Measurements from ENCODE around the gene TRAPPC12.
"Not testable (repeated sequence)": the region's sequence is repeated elsewhere in the genome, so short reads cannot be mapped to it uniquely, and the experiment has no call there.

TRAPPC12 gene

GRCh38 chr2:3369340-3370181 lies 9.9 kb upstream of the TRAPPC12 start:
- DNase-seq = not testable (repeated sequence)

- DNase-seq = no peak
Observed at GRCh38 chr2:3376821-3377220, 2.7 kb upstream of the TRAPPC12 start.

DNA sequence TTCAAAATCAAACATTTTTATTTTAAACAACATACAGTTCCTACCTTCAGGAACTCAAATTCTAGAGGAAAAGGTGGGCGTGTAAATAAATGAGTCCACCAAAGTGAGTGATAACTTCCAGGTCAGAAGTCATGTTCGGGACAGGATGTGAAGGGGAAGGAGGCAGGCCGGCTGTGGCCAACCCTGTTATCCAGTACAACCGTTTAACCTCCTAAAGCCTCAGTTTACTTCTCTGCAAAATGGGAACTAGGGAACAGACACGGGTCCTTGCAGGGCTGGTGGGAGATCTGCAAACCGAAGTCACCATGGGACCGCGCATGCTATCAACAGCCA lies 2.2 kb upstream of the TRAPPC12 start:
- DNase-seq = peak; percentile 30 to 48

DNA sequence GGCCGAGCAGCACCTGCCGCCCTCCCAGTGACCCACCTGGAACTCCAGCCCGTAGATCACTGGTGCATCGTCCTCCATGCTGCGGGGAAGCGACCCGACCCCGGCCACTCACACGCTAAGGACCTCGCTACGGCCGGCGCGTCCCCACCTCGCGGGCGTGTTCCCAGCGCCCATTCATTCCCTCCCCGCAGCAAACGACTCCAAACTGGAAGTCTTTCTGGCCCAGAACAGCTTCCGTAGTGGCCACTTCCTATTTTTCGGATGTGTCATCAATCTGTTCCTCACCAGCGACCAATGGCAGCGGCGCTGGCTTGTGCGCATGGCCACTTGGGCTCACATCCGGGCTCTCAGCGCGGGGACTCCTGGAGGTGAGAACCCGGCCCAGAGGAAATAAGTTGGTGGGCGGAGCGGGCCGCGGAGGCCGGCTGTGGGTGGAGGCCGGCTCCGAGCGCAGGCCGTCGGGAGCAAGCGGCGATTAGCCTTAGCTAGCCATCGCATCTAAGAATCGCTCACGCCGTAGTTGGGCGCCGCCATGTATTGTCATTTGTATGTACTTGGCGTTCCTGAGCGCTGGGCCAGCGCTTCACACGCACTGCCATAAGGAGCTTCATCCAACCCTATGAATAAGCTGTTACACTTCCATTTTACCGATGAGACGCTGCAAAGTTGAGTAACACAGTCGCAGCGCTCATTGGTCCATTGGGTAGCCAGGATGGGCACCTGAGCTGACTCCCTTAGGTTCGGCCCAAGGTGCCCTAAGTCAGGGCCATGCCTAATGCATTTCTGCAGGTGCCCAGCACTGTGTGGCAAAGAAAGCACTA lies 1.7 kb upstream of the TRAPPC12 start, which contains the start of gene EIPR1:
Gene EIPR1, minus strand, starts transcription at position 207 of the 821 bp plus-strand sequence. Its CDS starts 129 bp downstream, at position 78.
- DNase-seq = peak; percentile 91 to 99

DNA sequence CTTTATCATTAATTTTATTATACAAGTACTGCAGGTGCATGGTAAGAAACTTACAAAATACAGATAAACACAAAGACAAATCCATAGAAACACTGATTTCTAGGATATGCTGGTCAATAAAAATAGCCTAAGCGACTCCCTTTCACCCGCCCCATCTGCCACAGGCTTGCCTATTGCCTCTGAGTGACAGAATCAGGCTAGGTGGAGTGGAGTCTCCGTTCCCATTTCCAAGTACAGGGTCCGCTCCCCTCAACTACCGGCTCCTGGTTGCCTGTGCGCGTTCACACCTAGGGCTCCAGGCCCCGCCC lies 201 bp upstream of the TRAPPC12 start:
- no peak for DNase-seq

DNA sequence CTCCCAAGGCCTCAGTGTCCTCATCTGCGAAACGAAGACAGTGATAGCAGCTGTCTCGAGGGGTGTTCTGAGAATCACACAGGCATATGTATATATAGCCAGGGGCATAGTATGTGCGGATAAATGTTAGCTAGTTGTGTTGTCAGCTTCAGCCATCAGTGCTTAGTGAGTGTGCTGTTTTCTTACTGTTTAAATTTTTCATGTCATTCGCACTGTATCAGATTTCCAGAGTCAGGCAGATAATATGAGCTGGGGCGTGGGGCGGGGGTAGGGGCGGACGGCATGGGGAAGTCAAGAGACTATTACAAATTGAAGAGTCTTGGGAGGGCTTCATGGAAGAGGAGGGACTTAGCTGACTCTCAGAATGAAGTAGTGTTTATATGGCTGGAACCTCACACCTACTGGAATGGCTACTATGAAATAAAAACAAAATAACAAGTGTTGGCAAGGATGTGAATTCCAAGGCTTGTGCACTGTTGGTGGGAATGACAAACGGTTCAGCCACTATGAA lies 7.0 kb downstream of the TRAPPC12 start:
- DNase-seq = no peak

- DNase-seq = no peak
Observed at GRCh38 chr2:3387011-3387410, 7.5 kb downstream of the TRAPPC12 start.

GRCh38 chr2:3387644-3388411 lies 8.3 kb downstream of the TRAPPC12 start:
- DNase-seq = no peak

- DNase-seq = no peak
Observed at GRCh38 chr2:3388412-3388738, 8.9 kb downstream of the TRAPPC12 start.

- no peak for DNase-seq
Observed at GRCh38 chr2:3389193-3389592, 9.7 kb downstream of the TRAPPC12 start.

DNA sequence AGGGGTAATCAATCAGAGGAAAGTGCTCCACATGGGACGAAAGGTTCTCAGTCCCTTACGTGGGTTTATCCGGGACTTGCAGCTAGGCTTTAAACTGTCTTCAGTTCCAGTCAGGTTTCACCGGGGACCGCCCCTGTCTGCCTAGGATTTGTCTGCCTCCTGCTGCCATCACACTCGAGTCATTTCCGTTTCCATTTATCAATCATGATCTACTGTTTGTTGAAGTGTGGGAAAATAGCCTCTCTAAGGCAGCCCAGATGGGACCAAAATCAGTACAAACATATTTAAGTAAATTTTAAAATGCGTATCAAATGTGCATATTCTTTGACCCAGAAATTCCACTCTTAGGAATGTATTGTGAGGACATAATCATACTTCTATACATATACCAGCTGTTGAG lies 10.5 kb downstream of the TRAPPC12 start:
- DNase-seq = no peak

DNA sequence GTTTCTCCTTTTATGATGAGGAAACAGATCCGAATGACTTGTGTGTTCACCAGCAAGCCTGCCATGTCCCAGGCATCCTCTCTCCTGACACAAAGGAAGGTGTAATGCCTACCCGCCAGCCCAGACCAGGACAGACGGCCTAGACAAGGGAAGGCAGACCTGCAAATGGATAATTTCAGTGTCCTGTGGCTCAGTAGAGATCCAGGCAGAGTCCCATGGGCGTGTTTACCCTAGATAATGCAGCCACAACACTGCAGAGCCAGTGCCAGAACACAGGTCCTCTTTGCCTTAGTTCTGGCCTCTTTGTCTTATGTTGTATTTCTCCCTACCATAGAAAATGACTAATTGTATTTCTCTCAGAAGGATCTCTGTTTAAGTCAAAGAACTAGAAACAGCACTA lies 12.7 kb downstream of the TRAPPC12 start:
- DNase-seq = no peak

- DNase-seq = no peak
Observed at GRCh38 chr2:3396920-3397559, 17.5 kb downstream of the TRAPPC12 start.

DNA sequence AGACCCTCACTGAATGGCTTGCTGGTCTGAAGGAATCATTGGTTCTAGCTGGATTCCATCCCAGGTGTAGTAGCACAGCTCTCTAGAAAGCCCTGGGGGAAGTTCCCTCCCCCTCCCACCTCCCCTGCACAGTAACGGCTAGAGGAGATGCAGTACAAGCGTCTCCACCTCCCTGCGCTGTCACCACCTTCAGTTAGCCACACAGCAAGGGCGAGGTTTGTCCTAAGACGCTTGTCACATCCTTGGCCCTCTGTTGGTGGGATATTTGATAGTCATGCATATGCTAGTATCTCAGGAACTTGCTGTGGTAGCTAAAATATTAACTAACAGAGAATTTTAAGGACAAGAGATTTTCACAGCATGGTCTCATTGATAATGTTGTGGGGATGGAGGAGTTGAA lies 19.4 kb downstream of the TRAPPC12 start:
- DNase-seq = no peak

GRCh38 chr2:3399381-3399780 lies 19.9 kb downstream of the TRAPPC12 start:
- DNase-seq = no peak

DNA sequence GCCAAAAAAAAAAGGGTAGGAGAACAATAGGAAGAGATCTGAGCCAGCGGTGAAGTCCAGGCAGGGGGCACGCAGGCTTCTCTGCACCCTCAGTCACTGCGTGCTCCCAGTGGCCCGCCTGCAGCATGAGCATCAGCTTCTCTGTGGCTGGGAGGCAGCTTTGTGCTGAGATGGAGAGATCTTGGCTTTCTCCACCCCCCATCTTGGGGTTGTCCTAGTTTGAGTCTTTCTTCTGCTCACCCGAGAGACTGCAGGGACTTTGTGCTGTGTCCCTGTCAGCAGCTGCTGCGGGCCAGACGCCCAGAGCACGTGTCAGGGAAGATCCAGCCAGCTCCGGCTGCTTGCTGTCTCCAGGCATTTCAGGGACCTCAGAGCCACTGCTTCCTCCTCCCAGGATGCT lies 20.3 kb downstream of the TRAPPC12 start:
- no peak for DNase-seq

- no peak for DNase-seq
Observed at GRCh38 chr2:3403587-3404334, 24.3 kb downstream of the TRAPPC12 start.

DNA sequence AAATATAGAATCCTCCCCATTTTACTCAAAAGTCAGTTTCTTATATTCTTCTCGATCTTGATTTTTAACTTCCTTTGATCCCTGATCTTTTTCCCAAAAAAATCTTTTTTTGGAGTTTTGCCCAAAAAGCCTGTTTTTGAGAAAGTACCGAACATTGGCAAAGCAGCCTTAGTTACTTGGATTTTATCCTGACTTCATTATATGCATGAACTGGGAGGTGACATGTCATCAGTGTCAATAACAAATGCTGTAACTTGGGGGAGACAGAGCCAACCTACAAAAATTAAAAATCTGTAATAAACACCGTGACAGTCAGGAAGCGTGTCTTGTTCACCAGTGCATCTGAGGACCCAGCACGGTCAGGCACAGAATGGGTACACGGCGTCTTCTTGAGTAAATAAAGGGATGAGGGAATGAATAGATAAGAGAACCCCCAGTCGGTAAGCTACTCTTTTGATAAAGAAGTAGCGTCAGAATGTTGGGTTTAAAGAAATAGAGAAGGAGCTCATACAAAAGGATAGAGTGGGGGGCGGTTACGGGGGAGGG lies 24.9 kb downstream of the TRAPPC12 start:
- no peak for DNase-seq

DNA sequence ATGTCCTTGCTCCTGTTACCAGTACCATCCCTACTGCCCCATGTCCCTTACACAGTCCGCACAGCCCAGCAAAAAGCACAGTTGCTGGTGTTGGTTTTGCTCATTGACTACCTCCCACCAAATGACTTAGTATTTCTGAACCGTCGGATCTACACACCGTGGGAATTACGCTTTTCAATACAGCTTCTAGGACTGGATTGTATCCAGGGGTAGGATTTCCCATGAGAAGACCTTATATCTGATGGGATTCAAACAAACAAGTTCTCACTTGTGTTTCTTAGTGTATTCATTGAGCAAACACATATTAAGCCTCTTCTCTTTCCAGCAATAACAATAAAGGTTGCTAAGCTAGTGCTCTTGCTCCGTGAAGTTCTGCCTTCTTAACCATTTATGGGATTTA lies 25.8 kb downstream of the TRAPPC12 start:
- DNase-seq = no peak

GRCh38 chr2:3405876-3406275 lies 26.4 kb downstream of the TRAPPC12 start:
- no peak for DNase-seq

DNA sequence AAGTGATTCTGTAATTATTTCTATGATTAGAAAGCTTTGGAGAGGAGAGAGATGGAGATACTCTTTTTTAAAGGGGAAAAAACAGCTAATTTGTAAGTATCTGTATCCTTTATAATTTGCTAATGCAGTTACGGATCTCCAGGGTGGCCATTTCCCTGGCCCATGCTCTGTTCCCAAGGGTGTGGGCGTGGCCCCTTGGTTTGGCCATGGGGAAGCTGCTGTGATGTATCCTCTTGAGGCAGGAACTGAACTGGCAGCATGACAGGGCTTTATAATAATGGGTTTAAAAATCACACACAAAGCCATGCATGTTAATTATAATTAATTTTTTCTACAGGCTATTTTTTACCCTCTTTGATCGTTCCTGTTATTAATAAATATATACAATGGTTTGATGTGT lies 27.0 kb downstream of the TRAPPC12 start:
- DNase-seq = no peak

GRCh38 chr2:3408781-3409180 lies 29.3 kb downstream of the TRAPPC12 start:
- no peak for DNase-seq

Data from NCI-H446 (cell line).